Neuronal stem cell (in vitro differentiated cells): ENCODE results near the gene SEMA4B.

Experiments used
- DNase-seq: peaks from one replicate; pipeline ENCODE4 v3.0.0-alpha.2; 2013; ENCODE audit warnings: low spot score
- H2AFZ ChIP-seq: one replicate; pipeline ENCODE4 v1.6.1; 2013; ENCODE audit warnings: mild to moderate bottlenecking, low read length, inconsistent platforms
- H2AK5ac ChIP-seq: 2 replicates; pipeline ENCODE4 v1.6.1; 2013; ENCODE audit warnings: low read depth, mild to moderate bottlenecking, inconsistent platforms, low read length, moderate library complexity, mixed read lengths
- H2BK120ac ChIP-seq: 2 replicates; pipeline ENCODE4 v1.6.1; 2013; ENCODE audit warnings: low read depth, mild to moderate bottlenecking, inconsistent platforms, low read length, moderate library complexity, mixed read lengths
- H2BK12ac ChIP-seq: one replicate; pipeline ENCODE4 v1.6.1; 2013; ENCODE audit warnings: low read length, inconsistent platforms
- H2BK15ac ChIP-seq: 2 replicates; pipeline ENCODE4 v1.6.1; 2013; ENCODE audit warnings: mild to moderate bottlenecking, low read length, inconsistent platforms, mixed read lengths
- H2BK5ac ChIP-seq: one replicate; pipeline ENCODE4 v1.6.1; 2013; ENCODE audit warnings: inconsistent platforms, mild to moderate bottlenecking, low read length, moderate library complexity
- H3K14ac ChIP-seq: one replicate; pipeline ENCODE4 v1.6.1; 2013; ENCODE audit warnings: low read length, inconsistent platforms
- H3K18ac ChIP-seq: 2 replicates; pipeline ENCODE4 v1.6.1; 2013; ENCODE audit warnings: low read length, inconsistent platforms
- H3K23ac ChIP-seq: 2 replicates; pipeline ENCODE4 v1.6.1; 2013; ENCODE audit warnings: low read depth, mild to moderate bottlenecking, mixed read lengths, low read length, inconsistent platforms; ENCODE audit not compliant: poor library complexity
- H3K27ac ChIP-seq: replicated peaks from 3 replicates; pipeline ENCODE4 v1.5.1; 2013; ENCODE audit warnings: low read length, inconsistent platforms
- H3K27me3 ChIP-seq, 3 experiments: 2 replicates each; pipeline ENCODE4 v1.6.1; 2013; ENCODE audit warnings: low read length in 3 of 3, mild to moderate bottlenecking in 2 of 3, inconsistent platforms in 1 of 3, low read depth in 1 of 3, mixed read lengths in 1 of 3, moderate library complexity in 1 of 3; ENCODE audit not compliant: control insufficient read depth in 3 of 3, insufficient read depth in 3 of 3
- H3K36me3 ChIP-seq, 2 donors: replicated peaks in 1 of 2; 2 replicates each; pipeline ENCODE4 v1.6.1; 2013; ENCODE audit warnings: low read length in 2 of 2; ENCODE audit not compliant: control insufficient read depth in 2 of 2, insufficient read depth in 2 of 2
- H3K4ac ChIP-seq: 2 replicates; pipeline ENCODE4 v1.6.1; 2013; ENCODE audit warnings: inconsistent platforms, mild to moderate bottlenecking, low read length, moderate library complexity
- H3K4me1 ChIP-seq, 2 donors: 1 replicate in 1 of 2; 2 replicates in 1 of 2; pipeline ENCODE4 v1.6.1; 2013; ENCODE audit warnings: low read length in 2 of 2, low read depth in 1 of 2; ENCODE audit not compliant: control insufficient read depth in 2 of 2, insufficient read depth in 1 of 2
- H3K4me2 ChIP-seq: one replicate; pipeline ENCODE4 v1.6.1; 2013; ENCODE audit warnings: mild to moderate bottlenecking, low read length, inconsistent platforms; ENCODE audit not compliant: insufficient read depth, poor library complexity, severe bottlenecking
- H3K4me3 ChIP-seq, 2 donors: 2 replicates each; pipeline ENCODE4 v1.5.1; 2013; ENCODE audit warnings: low read length in 2 of 2, mild to moderate bottlenecking in 2 of 2, inconsistent platforms in 1 of 2, moderate library complexity in 1 of 2
- H3K79me1 ChIP-seq: one replicate; pipeline ENCODE4 v1.6.1; 2013; ENCODE audit warnings: low read depth, mild to moderate bottlenecking, inconsistent platforms, low read length, moderate library complexity
- H3K9ac ChIP-seq: one replicate; pipeline ENCODE4 v1.6.1; 2013; ENCODE audit warnings: mild to moderate bottlenecking, low read depth, low read length, inconsistent platforms; ENCODE audit not compliant: poor library complexity
- H3K9me3 ChIP-seq, 2 donors: replicated peaks in 1 of 2; 2 replicates each; pipeline versions ENCODE3 to v1.6.1; 2013; ENCODE audit warnings: low read length in 2 of 2, mild to moderate bottlenecking in 2 of 2, inconsistent platforms in 1 of 2, low read depth in 1 of 2, mixed read lengths in 1 of 2, moderate library complexity in 1 of 2; ENCODE audit not compliant: control insufficient read depth in 2 of 2, insufficient read depth in 1 of 2
- H4K8ac ChIP-seq: one replicate; pipeline ENCODE4 v1.6.1; 2013; ENCODE audit warnings: low read depth, mild to moderate bottlenecking, inconsistent platforms, low read length, moderate library complexity
- H4K91ac ChIP-seq: one replicate; pipeline ENCODE4 v1.6.1; 2013; ENCODE audit warnings: low read length, low read depth, mild to moderate bottlenecking, inconsistent platforms; ENCODE audit not compliant: poor library complexity
- WGBS, 2 donors: extraction: QIAGEN DNeasy Blood & Tissue Kit; methylation state at CpG; one replicate each; pipeline ENCODE4 v1.1.7; 2013; ENCODE audit warnings: missing lambda C conversion rate in 2 of 2, mixed read lengths in 1 of 2; ENCODE audit not compliant: insufficient read length in 2 of 2, insufficient replicate concordance in 1 of 2; ENCODE audit errors: extremely low coverage in 2 of 2; 5-methylcytosine and 5-hydroxymethylcytosine counted together

Gene SEMA4B

GRCh38 chr15:90234096-90234988 lies 33.2 kb downstream of the SEMA4B start, which contains the start of gene GDPGP1:
TSS of gene GDPGP1 (plus strand) at chr15:90234209. CDS start at chr15:90240909, 6,700 bp downstream.
- H2AFZ ChIP-seq: peak within 1 kb of the TSS; percentile 98

GRCh38 chr15:90239371-90239770 lies 38.2 kb downstream of the SEMA4B start:
- H3K4me1 ChIP-seq: peaks cover under 1% of the 10 kb centered on the region in 2 donors
- no peak overlapping the region for H2AFZ ChIP-seq
- no peak overlapping the region for H3K9ac ChIP-seq
- no peak overlapping the region for H2BK12ac ChIP-seq
- H4K91ac ChIP-seq: no peak overlapping the region
- peaks cover 0 to 2% of the 10 kb centered on the region in 2 donors for H3K9me3 ChIP-seq
- no peak overlapping the region for H2BK15ac ChIP-seq
- no peak overlapping the region for H2BK120ac ChIP-seq
- H3K23ac ChIP-seq: no peak overlapping the region
- H3K4ac ChIP-seq: no peak overlapping the region
- H3K36me3 ChIP-seq: peaks cover 0 to 17% of the 10 kb centered on the region in 2 donors
- H3K27ac ChIP-seq: no peak overlapping the region
- no peaks in the 10 kb centered on the region for H3K27me3 ChIP-seq
- H3K18ac ChIP-seq: no peak overlapping the region
- WGBS, 2 donors: no CpG with 5 or more reads among the region's 3 CpGs
- no peak overlapping the region for H2BK5ac ChIP-seq
- H3K4me3 ChIP-seq: no peak overlapping the region
- no peak overlapping the region for H2AK5ac ChIP-seq
- no peak overlapping the region for H4K8ac ChIP-seq
- H3K4me2 ChIP-seq: no peak overlapping the region
- DNase-seq: no peak
- no peaks in the 10 kb centered on the region for H3K79me1 ChIP-seq
- no peak overlapping the region for H3K14ac ChIP-seq

More at GRCh38 chr15:90234096-90234988, 33.2 kb downstream of the SEMA4B start, which contains the start of gene GDPGP1:
- no peak within 1 kb of the TSS for H2BK120ac ChIP-seq
- H3K36me3 ChIP-seq: peaks cover 12 to 36% of the 10 kb centered on the region in 2 donors
- H3K23ac ChIP-seq: peak within 1 kb of the TSS; percentile 74
- H2BK12ac ChIP-seq: no peak within 1 kb of the TSS
- peak within 1 kb of the TSS; percentile 92 for H3K4me2 ChIP-seq
- peak within 1 kb of the TSS; percentile 90 for H3K18ac ChIP-seq
- H2BK15ac ChIP-seq: no peak within 1 kb of the TSS
- no peak within 1 kb of the TSS for H3K27ac ChIP-seq
- H3K4me3 ChIP-seq: peak within 1 kb of the TSS; percentile 78 to 90
- WGBS, 2 donors: no CpG with 5 or more reads among the region's 49 CpGs
- H3K4ac ChIP-seq: no peak within 1 kb of the TSS
- H2BK5ac ChIP-seq: peak within 1 kb of the TSS; percentile 44
- peak within 1 kb of the TSS; percentile 83 for H3K9ac ChIP-seq
- DNase-seq: no peak
- no peak within 1 kb of the TSS for H3K14ac ChIP-seq
- H4K8ac ChIP-seq: no peak within 1 kb of the TSS
- H3K4me1 ChIP-seq: peaks cover 2 to 5% of the 10 kb centered on the region in 2 donors
- H3K79me1 ChIP-seq: no peaks in the 10 kb centered on the region
- H3K27me3 ChIP-seq: no peaks in the 10 kb centered on the region
- H3K9me3 ChIP-seq: no peaks in the 10 kb centered on the region
- no peak within 1 kb of the TSS for H4K91ac ChIP-seq
- no peak within 1 kb of the TSS for H2AK5ac ChIP-seq

GRCh38 chr15:90240856-90241255 lies 39.7 kb downstream of the SEMA4B start:
- H3K14ac ChIP-seq: no peak overlapping the region
- peak overlapping the region; percentile 80 for H3K23ac ChIP-seq
- no peak overlapping the region for H3K18ac ChIP-seq
- H3K9ac ChIP-seq: peak overlapping the region; percentile 63
- no peak overlapping the region for H3K4me3 ChIP-seq
- no peak overlapping the region for H4K8ac ChIP-seq
- no peak overlapping the region for H2BK15ac ChIP-seq
- no CpG with 5 or more reads among the region's 8 CpGs for WGBS, 2 donors
- H3K36me3 ChIP-seq: peaks cover 0 to 17% of the 10 kb centered on the region in 2 donors
- H3K9me3 ChIP-seq: peaks cover 0 to 2% of the 10 kb centered on the region in 2 donors
- no peaks in the 10 kb centered on the region for H3K27me3 ChIP-seq
- no peak overlapping the region for H2AFZ ChIP-seq
- H2BK12ac ChIP-seq: no peak overlapping the region
- no peak overlapping the region for H3K4me2 ChIP-seq
- peak overlapping the region; percentile 66 for H2BK5ac ChIP-seq
- no peaks in the 10 kb centered on the region for H3K79me1 ChIP-seq
- DNase-seq: no peak
- no peaks in the 10 kb centered on the region for H3K4me1 ChIP-seq
- no peak overlapping the region for H2AK5ac ChIP-seq
- H2BK120ac ChIP-seq: no peak overlapping the region
- no peak overlapping the region for H3K4ac ChIP-seq
- no peak overlapping the region for H3K27ac ChIP-seq
- H4K91ac ChIP-seq: no peak overlapping the region
